GM20431 (cell line): Measurements from ENCODE around the gene PLIN3.

Source experiments
- in situ Hi-C: fragments of 300-500 bp; cut with MseI, MboI; formaldehyde crosslinking; loops from one replicate; pipeline ENCODE4 v1.15.0; 2020; ENCODE audit warnings: low sequenced_read_pairs; ENCODE audit not compliant: unreplicated experiment

The PLIN3 gene

GRCh38 chr19:4791183-4792018 is 76.1 kb downstream of the PLIN3 start, which contains the start of gene FEM1A:
Gene FEM1A (plus strand): TSS chr19:4791734. CDS start chr19:4791855, 121 bp downstream.
- in situ Hi-C loops = no loop called here
